HG03066 (cell line): ENCODE data around the gene UBE3D.
A peak's percentile ranks its signal among the peaks of the same experiment; 100 is the strongest.
"Not testable (repeated sequence)": the region's sequence is repeated elsewhere in the genome, so short reads cannot be mapped to it uniquely, and the experiment has no call there.

Source experiments
- ATAC-seq: cut with Tn5 transposase; IDR thresholded peaks from one replicate; pipeline ENCODE4 v1.9.1; 2021; ENCODE audit warnings: low read depth; ENCODE audit not compliant: unreplicated experiment

The UBE3D gene

DNA sequence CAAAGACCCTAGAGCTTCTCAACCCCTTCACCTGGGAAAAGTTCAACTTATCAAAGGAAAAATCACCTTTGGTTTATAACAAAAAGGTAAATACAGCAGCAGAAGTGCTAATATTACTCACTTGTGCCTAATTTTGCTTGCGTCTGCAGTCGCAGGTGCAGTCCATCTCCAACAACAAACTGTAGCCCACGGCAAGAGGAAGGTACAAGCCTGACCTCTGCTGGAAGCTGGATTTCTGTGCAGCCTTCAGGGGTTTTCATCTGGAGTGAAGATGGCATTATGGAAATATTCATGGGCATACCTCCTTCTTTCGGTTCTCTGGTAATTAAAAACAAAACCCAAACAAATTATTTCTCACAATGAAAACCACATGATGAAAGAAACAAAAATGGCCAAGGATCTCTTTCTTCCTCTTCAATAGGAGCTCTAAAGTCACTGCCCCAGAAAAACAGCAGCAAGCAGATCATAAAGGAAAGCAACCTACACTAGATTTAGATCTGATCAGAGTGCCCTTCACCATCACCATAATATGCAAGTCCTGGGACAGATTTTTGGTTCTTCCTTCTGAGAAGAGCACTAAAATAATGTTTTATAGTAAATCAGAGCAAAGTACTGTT is 7.8 kb downstream of the UBE3D start:
- peak; percentile 59 for ATAC-seq

DNA sequence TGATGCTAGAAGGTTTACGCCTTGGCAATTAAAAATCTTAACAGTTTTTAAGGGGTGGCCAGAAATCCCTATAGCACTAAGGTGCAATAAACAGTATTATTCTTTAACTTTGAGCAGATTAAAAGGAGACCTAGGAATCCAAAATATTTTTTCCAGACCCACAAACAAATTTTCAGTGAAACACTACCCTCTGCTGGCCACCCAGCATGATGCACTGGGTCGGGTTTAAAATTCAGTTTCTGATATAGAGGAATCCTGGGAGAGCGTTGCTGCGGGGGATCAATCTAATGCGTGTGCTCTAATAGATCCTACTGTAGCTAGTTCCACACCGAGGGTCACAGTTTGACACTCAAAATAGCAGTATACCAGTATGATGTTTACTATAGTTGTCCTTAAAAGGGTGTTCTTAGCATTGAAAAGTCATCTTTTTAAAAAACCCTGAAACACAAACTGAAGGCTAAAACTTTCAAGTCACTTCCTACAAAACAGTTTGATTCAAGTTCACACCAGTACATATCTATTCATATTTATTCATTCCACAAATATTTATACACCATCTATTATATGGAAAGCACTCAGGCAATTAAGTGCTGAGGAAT is 10.2 kb downstream of the UBE3D start:
- no peak for ATAC-seq

DNA sequence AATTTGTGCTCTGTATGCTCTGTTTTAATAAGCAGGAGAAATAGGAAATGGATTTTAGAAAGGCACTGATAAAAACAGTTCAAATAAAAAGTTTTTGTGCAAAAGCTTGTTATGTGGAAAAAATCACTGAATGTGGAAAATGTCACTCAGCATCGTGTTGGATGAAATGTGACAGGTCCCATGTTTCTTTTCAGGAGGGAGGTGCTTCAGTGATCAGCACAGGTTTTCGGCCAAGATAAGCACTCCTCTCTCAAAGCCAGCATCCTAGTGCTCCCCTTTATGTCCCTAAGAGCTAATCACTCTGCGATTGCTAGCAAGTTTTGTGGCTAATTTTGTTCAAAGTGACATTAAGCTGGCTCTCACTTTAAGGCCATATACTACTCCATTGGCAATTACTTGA is 12.0 kb downstream of the UBE3D start:
- no peak for ATAC-seq

DNA sequence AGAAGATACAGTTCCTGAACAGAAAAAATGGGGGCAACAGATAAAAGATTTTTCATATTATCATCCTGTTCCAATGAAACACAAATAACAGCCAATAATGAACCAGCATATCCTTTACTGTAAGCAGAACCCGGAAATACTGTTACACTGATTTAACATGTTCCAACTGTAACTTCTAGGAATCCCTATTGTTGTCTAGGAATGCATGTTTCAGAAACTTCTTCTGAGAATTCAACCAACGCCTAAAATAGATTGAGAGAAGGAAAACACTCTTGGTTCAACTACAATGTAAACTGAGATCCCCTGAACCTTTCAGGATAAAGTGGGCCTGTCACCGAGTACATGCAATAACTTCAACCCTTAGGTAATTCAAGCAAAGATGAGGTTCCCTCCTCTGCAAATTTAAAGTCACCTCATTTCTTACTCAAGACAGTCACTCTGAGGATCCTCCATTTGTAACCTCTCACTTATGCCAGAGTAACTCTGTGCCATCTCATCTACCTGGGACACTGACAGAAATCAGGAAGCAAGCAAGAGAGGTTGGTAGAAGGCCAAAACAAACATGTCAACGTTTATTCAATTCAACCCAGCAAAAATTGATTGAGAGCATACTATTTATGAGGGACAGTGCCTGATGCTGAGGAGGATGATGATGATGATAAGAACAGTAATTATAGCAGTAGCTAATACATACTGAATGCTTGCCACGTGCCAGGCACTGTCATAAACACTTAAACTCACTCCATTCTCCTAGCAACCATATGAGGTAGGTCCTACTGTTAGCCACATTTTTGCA is 14.1 kb downstream of the UBE3D start:
- no peak for ATAC-seq

DNA sequence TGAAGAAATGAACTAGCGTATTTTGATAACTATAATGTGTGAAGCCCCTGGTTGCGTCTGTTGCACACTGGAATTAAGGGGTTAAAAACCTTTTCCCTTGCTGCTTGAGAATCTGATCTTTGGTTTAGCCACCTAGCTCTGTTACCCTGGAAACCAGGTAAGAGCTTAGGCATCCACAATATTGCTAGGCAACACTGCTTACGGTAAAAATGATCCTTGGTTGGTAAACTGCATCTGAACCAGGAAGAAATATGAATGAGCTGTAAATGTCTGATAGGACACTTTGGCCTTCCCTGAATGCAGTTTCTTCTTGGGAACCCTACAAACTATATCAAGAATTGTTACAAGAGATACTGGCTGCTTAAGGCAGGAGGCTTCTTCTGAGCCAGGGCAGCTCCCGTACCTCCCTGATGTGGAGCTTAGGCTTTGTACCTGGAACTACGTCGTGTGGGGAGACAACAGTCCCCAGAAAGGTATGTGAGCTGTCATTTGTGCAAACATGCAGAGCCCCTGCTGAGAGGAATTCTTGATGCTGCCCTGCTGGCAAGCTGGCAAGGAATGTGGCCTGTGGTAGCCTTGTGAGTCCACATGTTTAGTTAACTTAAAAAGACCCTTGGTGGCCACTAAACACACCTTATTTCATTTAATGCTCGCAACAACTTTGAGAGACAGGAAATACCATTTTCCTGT is 18.4 kb downstream of the UBE3D start:
- no peak for ATAC-seq

DNA sequence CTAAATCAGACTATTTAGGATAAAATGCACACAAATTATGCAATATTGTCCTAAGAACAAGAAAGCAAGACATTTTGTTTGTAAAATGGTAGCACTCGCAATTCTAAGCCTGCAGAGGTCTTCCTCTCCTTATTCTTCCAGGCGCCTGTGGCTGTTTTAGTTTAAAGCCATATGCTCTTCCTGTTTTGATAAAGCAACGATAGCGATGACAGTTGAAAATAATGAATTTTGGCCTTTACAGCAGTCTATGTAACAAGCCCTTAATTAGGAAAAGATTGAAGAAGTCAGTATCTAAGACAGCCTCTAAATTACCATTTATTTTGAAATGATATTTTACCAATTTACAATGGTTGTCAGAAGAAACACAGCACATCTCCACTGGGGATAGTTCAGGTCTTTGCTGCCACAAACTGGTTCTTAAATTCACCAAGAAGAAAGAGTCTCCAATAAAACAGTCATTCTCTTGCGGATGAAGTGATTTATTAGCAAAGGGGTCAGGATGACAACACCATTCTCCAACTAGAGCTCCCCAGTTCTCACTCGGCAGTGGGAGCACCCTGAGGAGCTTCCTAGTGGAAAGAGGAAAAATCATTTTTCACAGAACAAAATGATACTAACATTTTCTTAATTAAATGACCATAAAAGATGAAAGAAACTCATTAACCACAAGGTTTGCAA is 21.4 kb downstream of the UBE3D start:
- ATAC-seq = no peak

DNA sequence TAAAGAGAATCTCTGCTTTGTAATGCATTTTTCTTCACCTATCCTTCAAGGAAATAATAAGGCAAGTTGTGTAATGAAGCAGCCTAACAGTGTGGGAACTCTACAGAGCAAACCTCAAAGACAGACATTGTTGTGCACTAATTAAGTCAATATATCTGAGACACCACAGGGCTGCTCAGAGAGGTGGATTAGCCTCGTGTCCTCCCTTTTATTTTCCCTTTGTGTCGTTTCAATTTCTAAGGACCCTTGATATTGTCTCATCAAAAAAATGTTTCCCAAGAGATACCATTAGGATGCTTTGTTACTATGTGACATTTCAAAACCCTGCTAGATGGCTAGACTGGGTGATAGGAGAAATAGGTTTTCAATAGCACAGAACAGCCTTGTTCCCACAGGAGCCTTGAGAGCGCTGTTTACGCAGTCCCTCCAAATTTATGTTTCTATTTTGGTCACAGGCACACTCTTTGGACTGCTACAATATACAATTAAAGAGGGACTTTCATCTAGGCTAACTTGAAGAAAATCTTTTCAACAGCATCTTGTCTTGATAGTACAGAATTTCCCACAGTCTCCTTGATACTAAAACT is 23.1 kb downstream of the UBE3D start:
- ATAC-seq = no peak

DNA sequence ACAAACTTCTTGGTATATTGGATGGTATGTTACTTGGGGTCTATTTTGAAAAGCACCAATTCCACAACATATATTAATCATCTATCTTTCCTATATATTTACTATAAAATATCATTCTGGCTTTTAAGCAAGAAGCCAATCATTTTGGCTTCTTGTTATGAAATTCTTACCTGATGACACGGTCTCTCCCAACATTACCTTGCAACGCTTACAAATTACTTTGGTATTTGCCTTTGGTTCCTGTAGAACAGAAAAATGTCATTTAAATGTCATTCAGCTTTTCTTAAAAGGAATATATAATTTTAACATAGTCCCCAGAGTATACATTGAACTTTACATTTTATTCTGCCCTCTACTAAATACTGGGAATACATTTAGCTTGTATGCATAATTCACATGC is 27.4 kb downstream of the UBE3D start:
- ATAC-seq = no peak

DNA sequence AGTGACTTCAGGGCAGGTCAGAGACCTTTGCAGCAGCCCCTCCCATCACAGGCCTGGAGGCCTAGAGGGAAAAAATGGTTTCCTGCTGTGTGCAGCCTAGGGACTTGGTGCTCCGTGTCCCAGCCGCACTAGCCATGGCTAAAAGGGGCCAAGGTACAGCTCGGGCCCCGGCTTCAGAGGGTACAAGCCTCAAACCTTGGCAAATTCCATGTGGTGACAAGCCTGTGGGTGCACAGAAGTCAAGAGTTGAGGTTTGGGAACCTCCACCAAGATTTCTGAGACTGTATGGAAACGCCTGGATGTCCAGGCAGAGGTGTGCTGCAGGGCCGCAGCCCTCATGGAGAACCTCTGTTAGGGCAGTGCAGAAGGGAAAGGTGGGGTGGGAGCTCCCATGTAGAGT is 34.0 kb downstream of the UBE3D start:
- ATAC-seq = no peak

DNA sequence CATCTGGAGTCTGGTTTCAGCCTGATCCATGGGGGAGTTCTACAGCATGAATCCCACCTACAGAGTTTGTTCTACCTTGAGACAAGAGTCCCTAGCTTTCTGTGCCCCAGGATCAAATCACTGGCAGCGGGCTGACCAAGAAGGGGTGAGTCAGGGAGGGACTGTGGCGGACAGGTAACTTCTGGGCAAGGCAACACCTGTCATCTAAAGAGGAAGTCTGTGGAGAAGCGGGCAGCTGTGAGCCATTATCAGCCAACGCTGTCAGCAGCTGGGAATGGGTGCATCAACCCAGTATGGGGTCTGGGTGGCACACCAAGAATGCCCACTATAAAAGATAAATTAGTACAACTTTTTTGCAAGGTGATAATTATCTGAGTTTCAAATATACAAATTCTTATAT is 45.9 kb downstream of the UBE3D start:
- no peak for ATAC-seq

DNA sequence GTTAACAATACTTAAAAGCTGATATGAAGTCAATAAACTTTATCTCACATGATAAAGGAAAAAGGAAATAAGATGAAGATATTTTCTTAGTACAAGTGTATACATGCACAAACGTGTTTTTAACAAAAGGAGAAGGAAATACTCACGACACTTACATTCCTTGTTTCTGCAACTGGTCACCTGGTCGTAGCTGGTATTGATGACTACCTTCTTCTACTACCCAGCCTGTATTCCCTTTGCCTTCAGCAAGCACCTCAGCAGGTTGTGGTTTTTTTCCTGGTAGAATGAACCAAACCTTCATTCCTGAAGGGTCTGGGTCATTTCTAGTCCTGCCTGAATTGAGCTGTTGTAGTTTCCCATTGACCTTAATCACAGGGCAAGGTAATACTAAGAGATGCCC is 54.5 kb downstream of the UBE3D start:
- ATAC-seq = not testable (repeated sequence)

DNA sequence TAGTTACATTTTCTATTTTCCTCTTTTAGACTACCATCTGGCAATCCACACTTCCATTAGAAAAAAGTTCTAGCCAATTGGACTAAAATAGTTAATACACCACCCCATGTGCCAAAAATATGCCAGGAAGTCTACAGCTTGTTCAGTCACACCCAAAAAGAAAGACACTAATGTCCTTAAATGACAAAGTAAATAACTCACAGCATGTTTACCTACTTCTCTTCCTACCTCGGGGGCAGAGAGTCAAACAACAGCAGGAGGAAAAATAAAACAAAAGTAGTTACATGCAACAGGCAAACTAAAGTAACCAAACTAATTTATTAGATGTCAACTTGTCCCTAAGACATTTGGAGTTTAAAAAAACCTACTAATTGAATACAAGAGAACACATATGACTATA is 57.0 kb downstream of the UBE3D start:
- no peak for ATAC-seq

DNA sequence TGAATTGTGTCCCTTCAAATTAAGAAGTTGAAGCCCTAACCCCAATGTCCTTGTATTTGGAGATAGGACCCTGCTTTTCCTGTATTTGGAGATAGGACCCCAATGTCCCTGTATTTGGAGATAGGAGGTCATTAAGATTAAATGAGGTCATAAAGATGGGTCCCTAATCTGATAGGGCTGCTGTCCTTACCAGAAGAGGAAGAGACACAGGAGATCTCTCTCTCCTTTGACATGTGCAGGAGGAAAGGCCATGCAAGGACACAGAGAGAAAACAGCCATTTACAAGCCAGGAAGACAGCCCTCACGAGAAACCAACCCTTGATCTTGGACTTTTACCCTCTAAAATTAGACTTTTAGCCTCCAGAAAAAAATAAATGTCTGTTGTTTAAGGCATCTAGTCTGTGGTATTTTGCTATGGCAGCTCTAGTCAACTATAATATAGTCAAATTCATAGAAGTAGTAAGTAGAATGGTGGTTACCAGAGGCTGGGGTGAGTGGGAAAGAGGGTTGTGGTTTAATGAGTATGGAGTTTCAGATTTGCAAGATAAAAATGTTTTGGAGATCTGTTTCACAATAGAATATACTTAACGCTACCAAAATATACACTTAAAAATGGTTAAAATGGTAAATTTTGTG is 59.3 kb downstream of the UBE3D start:
- no peak for ATAC-seq

DNA sequence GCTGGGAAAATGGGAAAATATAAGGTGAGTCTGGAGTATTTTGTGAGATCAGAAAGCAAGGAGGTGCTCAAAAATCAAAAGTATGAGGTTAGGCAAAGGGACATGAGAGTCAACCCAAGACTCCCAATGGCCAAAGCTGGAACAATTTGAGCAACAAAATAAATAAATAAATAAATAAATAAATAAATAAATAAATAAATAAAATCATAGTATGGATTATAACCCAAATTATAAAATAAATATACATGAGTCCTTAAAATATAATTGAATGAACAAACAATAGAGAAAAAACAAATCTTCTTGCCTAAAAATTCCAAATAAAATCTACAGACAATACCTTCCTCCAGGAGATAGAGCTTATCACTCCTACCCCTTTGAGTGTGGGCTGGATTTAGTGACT is 69.5 kb downstream of the UBE3D start:
- ATAC-seq = no peak

DNA sequence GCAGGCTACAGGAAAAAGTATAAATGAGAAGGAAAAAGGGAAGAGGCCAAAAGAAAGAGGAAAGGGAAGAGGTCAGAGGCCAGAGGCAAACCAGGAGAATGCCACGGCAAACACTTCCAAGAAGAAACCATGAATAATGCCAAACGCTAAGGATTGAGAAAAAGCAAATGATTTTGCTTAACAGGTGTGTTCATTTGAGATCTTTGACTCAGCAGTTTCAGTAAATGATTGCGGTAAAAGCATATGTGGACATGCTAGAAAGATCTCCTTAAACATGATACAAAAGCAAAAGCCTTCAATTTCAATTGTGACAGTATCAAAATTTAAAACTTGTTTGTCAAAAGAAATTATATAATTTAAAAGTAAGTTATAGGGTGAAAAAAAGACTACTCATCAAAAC is 70.6 kb downstream of the UBE3D start:
- ATAC-seq = no peak

DNA sequence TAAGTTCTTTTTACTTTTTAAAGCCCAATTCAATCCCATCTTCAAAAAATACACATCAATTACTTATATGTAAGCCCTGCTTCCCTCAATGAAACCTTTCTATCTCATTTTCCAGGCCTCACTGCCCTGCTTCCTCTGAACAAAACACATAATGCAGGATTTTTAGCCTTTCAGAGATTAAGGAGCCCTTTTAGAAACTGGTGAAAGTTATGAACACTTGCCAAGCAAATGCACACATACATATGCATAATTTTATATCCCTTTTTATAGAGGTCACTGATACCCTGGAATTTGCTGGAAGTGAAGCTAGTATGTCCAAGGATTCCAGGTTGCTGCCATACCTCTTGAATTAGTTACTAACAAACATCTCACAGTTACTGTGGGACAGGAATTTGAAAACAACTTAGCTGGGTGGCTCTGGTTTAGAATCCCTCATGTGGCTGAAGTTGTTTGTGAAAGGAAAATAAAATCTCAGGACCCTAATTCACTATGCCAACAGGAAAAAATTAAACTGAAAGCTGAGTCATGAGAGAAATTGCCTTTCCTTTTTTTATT is 75.8 kb downstream of the UBE3D start:
- ATAC-seq = no peak

DNA sequence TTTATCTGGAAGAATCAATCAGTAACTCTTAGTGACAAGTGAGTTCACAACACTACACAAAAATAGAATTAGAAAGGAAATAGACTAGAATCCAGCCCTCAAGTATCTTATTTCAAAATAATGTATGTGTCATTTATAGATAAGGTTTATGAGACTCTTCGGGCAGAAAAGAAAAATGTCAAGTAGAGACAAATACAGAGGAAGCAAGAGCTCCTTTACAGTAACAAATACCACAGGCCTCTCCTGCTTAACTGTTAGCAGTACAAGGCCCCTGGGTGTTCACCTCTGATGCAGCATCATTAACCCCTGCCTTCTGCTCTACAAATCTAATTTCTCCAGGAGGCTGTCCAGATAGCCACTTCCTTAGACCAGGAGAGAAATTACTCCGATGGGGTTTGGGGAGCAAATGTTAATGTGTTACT is 76.7 kb downstream of the UBE3D start:
- no peak for ATAC-seq

DNA sequence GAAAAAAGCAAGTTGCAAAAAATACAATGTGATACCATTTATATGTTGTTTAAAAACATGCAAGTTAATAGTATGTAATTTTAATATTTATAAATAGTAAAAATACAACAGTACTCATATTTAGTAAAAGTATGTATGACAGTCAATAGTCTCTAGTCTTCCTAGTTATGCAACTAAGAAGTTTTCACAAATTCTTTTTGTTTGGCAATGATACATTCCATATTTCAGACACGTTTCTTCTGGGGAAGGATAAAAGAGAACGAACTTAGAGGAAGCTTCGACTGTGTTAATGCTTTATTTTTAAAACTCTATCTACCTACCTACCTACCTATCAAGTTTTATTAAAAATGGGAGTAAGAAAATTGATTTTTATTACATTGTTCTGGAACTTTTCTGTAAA is 77.7 kb downstream of the UBE3D start:
- ATAC-seq = no peak

DNA sequence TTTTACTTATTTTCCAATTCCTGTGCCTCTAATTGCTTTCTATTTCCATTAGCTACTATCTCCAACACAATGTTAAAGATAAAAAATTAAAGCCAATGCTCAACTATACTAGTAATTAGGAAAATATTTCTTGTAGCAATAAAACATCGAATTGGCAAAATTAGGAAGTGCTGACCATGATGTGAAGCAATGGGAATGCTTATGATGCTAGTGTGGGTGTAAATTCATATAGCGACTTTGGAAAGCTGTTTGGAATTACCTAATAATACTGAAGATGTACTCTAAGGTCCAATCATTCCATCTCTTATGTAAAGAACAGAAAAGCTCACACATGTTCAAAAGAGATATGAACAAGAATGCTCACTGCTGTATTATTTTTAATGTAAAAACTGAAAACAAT is 78.2 kb downstream of the UBE3D start:
- ATAC-seq = no peak

DNA sequence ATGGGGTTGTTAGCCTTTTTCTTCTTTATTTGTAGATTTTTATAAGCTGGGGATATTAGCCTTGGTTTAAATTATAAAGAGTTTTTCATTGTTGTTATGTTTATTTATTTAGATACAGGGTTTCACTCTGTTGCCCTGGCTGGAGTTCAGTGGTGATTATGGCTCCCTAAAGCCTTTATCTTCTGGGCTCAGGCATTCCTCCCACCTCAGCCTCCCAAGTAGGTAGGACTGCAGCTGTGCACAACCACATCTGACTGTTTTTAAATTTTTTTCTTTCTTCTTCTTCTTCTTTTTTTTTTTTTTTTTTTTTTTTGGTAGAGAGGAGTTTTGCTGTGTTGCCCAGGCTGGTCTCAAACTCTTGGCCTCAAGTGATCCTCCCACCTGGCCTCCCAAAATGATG is 80.9 kb downstream of the UBE3D start:
- no peak for ATAC-seq
